HG03066 (cell line): ENCODE results near the gene ANAPC15.
A peak's percentile ranks its signal among the peaks of the same experiment; 100 is the strongest.
"Not testable (repeated sequence)": the region's sequence is repeated elsewhere in the genome, so short reads cannot be mapped to it uniquely, and the experiment has no call there.

Source experiments
- ATAC-seq: cut with Tn5 transposase; IDR thresholded peaks from one replicate; pipeline ENCODE4 v1.9.1; 2021; ENCODE audit warnings: low read depth; ENCODE audit not compliant: unreplicated experiment

The ANAPC15 gene

DNA sequence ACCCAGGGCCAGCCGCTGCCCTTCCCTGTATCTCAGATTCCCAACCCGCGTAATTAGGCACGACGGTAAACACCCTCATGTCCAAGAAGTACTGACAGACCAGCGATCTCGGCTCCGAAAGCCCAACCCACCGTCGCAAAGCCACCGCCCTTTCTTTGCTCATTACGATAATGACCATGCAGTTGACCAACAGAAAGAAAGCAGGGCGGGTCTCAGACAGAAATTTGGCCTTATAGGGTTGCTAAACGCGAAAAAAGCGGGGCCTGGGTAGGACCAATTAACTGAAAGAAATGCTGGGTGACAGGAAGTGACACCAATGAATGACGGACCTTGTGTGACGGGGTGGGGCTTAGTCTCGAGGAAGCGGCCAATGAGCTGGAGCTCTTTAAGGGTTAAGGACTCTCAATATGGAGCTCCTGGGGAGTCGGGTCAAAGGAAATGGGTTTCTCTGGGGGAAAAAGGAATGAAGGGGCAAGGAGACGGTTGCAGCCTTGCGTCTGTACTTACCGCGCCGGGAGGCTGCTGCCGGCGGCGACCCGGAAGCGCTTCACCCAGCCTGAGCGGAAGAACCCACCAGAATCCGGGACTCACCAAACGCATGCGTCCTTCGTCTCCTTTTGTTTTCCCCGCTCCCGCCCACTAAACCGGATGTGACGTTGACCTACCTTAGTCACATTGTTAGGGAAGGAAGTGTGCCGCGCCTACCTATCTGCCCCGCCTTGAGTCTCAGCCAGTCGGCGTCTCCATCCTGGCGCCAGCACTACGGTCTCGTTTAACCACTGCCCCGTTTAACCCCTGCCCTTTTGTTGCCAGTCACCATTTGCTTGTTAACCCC, at the start of gene ANAPC15:
TSS of gene ANAPC15 (minus strand) at position 553 of the 835 bp plus-strand sequence. CDS start 1,419 bp downstream, outside the sequence.
- peak; percentile 92 for ATAC-seq

GRCh38 chr11:72160319-72160718, 47.8 kb upstream of the ANAPC15 start:
- no peak for ATAC-seq

GRCh38 chr11:72157131-72157530, 44.6 kb upstream of the ANAPC15 start:
- no peak for ATAC-seq

DNA sequence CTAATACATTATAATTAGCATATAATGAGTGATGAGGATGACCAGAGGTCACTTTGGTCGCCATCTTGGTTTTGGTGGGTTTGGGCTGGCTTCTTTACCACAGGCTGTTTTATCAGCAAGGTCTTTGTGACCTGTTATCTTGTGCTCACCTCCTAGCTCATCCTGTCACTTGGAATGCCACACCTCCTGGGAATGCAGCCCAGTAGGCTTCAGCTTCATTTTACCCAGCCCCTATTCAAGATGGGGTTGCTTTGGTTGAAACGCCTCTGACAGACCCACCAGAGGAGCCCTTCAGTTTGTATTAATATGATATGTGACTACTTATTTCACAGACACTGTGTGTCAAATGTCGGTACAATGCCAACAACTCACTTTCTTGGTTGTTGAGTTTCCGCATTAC, 43.3 kb upstream of the ANAPC15 start:
- ATAC-seq: no peak

GRCh38 chr11:72154816-72155215, 42.3 kb upstream of the ANAPC15 start:
- ATAC-seq: no peak

DNA sequence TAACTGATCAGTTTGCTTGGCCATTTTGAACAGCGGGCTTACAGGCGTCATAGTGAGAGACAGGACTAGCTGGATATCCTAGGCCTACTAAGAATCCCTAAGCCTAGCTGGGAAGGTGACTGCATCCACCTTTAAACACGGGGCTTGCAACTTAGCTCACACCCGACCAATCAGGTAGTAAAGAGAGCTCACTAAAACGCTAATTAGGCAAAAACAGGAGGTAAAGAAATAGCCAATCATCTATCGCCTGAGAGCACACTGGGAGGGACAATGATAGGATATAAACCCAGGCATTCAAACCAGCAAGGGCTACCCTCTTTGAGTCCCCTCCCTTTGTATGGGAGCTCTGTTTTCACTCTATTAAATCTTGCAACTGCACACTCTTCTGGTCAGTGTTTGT, 41.4 kb upstream of the ANAPC15 start:
- ATAC-seq: not testable (repeated sequence)

DNA sequence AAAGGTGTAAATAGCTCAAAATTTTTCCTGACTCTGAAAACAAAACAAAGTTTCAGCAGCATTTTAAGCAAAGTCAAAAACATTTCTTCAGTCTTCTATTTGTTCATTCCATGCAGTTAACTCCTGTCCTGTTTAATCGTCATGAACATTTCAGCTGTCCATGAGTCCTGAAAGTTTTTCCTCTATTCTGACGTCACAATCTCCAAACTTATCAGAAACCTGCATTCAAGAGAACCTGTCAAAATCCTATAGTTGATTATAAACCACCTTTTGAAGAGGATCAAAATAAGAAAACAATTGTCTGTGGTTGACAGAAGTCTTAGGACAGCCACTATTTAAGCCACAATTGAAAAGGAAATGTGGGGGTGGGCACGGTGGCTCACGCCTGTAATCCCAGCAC, 38.4 kb upstream of the ANAPC15 start:
- no peak for ATAC-seq

DNA sequence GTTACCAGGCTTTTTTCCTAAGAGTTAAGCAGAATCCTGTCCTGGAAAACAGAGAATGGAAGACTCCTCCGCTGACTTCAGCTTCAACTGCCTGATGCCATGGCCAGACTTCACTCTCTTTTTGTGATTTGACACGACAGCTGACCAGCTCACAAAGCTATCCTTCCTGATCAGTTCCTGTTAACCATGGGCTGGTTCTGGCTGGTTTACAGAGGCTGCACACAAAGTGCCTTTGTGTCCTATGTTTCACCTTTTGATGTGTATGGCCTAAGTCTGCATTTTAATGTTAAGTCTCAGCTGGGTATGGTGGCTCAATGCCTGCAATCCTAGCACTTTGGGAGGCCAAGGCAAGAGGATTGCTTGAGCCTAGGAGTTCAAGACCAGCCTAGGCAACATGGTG, 34.1 kb upstream of the ANAPC15 start:
- no peak for ATAC-seq

DNA sequence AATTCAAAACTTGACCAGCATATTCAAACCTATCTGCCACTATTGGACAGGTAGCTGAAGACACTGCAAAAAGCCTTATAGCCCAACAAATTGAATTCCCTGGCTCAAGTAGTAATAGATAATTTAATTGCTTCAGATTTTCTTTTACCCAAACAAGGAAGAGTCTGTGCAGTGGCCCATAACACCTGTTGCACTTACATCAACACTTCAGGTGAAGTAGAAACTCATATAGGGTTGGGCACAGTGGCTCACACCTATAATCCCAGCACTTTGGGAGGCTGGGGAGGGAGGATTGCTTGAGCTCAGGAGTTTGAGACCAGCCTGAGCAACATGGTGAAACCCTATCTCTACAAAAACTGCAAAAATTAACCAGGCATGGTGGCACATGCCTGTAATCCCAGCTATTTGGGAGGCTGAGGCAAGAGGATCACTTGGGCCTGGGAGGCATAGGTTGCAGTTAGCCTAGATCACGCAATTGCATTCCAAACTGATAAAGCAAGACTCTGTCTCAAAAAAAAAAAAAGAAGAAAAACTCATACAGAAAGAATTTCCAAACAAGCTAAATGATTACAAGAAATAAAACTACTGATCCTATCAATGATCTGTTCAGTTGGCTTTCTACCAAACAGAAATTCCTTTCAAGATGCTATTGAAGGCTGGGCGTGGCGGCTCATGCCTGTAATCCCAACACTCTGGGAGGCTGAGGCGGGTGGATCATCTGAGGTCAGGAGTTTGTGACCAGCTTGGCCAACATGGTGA, 32.5 kb upstream of the ANAPC15 start:
- no peak for ATAC-seq

- ATAC-seq: not testable (repeated sequence)
These were observed 30.0 kb upstream of the ANAPC15 start for GRCh38 chr11:72142543-72142942.

GRCh38 chr11:72142086-72142485, 29.6 kb upstream of the ANAPC15 start:
- not testable (repeated sequence) for ATAC-seq

- no peak for ATAC-seq
These were observed 28.6 kb upstream of the ANAPC15 start for GRCh38 chr11:72141066-72141465.

GRCh38 chr11:72140661-72141060, 28.2 kb upstream of the ANAPC15 start:
- ATAC-seq: no peak

DNA sequence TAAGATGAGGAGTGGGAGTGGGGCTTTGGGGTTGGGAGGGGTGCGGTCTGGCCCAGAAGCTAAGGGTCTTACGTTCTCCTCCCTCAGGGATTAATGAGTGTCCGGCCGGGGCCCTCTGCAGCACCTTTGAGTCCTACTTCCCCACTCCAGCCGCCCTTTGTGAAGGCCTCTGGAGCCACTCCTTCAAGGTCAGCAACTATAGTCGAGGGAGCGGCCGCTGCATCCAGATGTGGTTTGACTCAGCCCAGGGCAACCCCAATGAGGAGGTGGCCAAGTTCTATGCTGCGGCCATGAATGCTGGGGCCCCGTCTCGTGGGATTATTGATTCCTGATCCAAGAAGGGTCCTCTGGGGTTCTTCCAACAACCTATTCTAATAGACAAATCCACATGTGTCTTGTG, 27.0 kb upstream of the ANAPC15 start:
- no peak for ATAC-seq

- ATAC-seq: no peak
These were observed 26.4 kb upstream of the ANAPC15 start for GRCh38 chr11:72138821-72139390.

- ATAC-seq: no peak
These were observed 24.3 kb upstream of the ANAPC15 start for GRCh38 chr11:72136684-72137262.

DNA sequence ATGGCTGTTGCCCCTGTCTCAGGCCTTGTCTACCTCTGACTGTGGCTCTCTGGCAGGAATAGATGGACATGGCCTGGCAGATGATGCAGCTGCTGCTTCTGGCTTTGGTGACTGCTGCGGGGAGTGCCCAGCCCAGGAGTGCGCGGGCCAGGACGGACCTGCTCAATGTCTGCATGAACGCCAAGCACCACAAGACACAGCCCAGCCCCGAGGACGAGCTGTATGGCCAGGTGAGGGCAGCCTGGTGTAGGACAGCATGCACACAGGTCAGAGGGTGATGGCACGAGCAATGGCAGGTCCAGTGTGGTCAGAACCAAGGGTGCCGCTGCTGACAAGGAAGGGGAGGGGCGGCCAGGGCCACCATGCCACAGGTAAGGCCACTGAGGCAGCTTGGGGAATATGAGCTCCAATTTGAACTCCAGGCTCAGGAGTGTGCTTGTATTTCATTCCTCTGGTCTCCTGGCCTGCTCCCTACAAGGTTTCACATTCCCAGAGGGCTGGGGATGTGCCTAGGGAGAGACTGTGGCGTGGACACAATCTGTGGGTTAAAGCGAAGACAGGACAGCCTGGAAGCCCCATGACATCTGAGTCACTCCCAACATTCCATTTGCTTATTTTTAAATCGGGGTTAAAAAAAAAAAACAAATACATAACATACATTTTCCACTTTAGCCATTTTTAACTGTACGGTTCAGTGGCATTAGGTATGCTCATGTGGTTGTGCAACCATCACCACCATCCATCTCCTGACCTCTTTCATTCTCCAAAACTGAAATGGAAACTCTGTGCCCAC, 23.6 kb upstream of the ANAPC15 start:
- ATAC-seq: no peak

DNA sequence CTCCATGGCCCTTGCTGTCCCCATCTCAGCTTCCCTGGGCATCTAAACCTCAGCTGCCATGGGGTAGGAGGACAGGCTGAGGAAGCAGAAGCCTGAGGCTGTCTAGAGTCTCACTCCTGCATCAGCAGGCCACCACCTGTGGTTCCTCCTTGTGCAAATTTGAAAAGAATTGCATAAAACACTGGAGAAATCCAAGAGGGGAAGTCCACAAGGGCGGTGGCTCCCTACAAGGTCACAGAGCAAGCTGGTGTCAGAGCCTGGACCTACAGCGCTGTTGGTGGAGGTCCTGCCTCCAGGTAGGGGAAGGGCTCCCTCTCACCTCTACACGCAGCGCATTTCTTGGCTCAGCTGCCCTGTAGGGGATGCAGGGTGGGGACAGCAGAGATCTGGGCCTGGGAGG, 23.0 kb upstream of the ANAPC15 start, which contains the start of gene FOLR3:
TSS of gene FOLR3 (plus strand) at position 253 of the 400 bp plus-strand sequence. CDS start 228 bp downstream, outside the sequence.
- ATAC-seq: not testable (repeated sequence)

GRCh38 chr11:72132646-72133045, 20.2 kb upstream of the ANAPC15 start:
- no peak for ATAC-seq

GRCh38 chr11:72129381-72129780, 16.9 kb upstream of the ANAPC15 start:
- no peak for ATAC-seq
